CD14-positive monocyte (primary cell): ENCODE results near the gene S100Z. TPM values are rescaled to one million over a fixed set of nuclear protein-coding genes. Genes with fewer than 3 reads are reported as not detected.
A peak's percentile ranks its signal among the peaks of the same experiment; 100 is the strongest.

Experiments
- DNase-seq, 3 donors: peaks; one replicate each; pipeline ENCODE4 v3.0.0-alpha.2; 2011 to 2022
- H2AFZ ChIP-seq: 2 replicates; pipeline ENCODE4 v1.6.0; 2012; ENCODE audit warnings: mild to moderate bottlenecking, low read depth, low read length, inconsistent platforms; ENCODE audit not compliant: insufficient read depth, poor library complexity, severe bottlenecking
- H3K27ac ChIP-seq, 2 donors: 1 replicate in 1 of 2; 2 replicates in 1 of 2; pipeline ENCODE4 v1.5.1; 2012 to 2013; ENCODE audit warnings: low read length in 2 of 2, control low read depth in 1 of 2, inconsistent platforms in 1 of 2, low read depth in 1 of 2, mild to moderate bottlenecking in 1 of 2
- H3K27me3 ChIP-seq, 2 donors: one replicate each; pipeline versions ENCODE4 v1.6.0 to v1.6.1; 2011 to 2013; ENCODE audit warnings: low read length in 2 of 2; ENCODE audit not compliant: control insufficient read depth in 2 of 2, insufficient read depth in 2 of 2
- H3K36me3 ChIP-seq, 2 donors: replicated peaks in 1 of 2; 1 replicate in 1 of 2; 2 replicates in 1 of 2; pipeline versions ENCODE4 v1.5.1 to v1.6.1; 2012 to 2013; ENCODE audit warnings: low read length in 2 of 2, control low read depth in 1 of 2, inconsistent platforms in 1 of 2, mild to moderate bottlenecking in 1 of 2; ENCODE audit not compliant: insufficient read depth in 2 of 2, control insufficient read depth in 1 of 2
- H3K4me1 ChIP-seq, 2 donors: 1 replicate in 1 of 2; 2 replicates in 1 of 2; pipeline versions ENCODE4 v1.5.1 to v1.6.1; 2012 to 2013; ENCODE audit warnings: low read length in 2 of 2, control low read depth in 1 of 2, inconsistent platforms in 1 of 2, mild to moderate bottlenecking in 1 of 2, moderate library complexity in 1 of 2; ENCODE audit not compliant: insufficient read depth in 2 of 2, control insufficient read depth in 1 of 2
- H3K4me2 ChIP-seq: replicated peaks from 2 replicates; pipeline ENCODE3; 2012; ENCODE audit warnings: low read length, moderate library complexity, mild to moderate bottlenecking; ENCODE audit not compliant: poor library complexity, severe bottlenecking; ENCODE audit errors: extremely low read depth
- H3K4me3 ChIP-seq, 3 experiments: fragments of 200-600 bp in 1 of 3; sonication (generic) in 1 of 3; replicated peaks in 1 of 3; 1 replicate in 2 of 3; 2 replicates in 1 of 3; pipeline ENCODE4 v1.5.1; 2011 to 2013; ENCODE audit warnings: low read length in 3 of 3, mild to moderate bottlenecking in 3 of 3, control low read depth in 2 of 3, low read depth in 2 of 3, inconsistent platforms in 1 of 3, moderate library complexity in 1 of 3
- H3K79me2 ChIP-seq: 2 replicates; pipeline ENCODE4 v1.6.0; 2012; ENCODE audit warnings: mild to moderate bottlenecking, control low read depth, inconsistent platforms, low read length, moderate library complexity; ENCODE audit not compliant: insufficient read depth
- H3K9ac ChIP-seq: 2 replicates; pipeline ENCODE4 v1.6.0; 2017; ENCODE audit warnings: low read length, mild to moderate bottlenecking; ENCODE audit not compliant: insufficient read depth, poor library complexity, severe bottlenecking
- H3K9me3 ChIP-seq, 2 donors: replicated peaks in 1 of 2; 1 replicate in 1 of 2; 2 replicates in 1 of 2; pipeline versions ENCODE4 v1.5.1 to v1.6.1; 2012 to 2013; ENCODE audit warnings: low read length in 2 of 2, control low read depth in 1 of 2; ENCODE audit not compliant: control insufficient read depth in 1 of 2, insufficient read depth in 1 of 2
- H4K20me1 ChIP-seq: 2 replicates; pipeline ENCODE4 v1.6.0; 2012; ENCODE audit warnings: mild to moderate bottlenecking, low read length, control low read depth, moderate library complexity; ENCODE audit not compliant: insufficient read depth
- H3K27ac Mint-ChIP-seq, 7 donors: one replicate each; pipeline ENCODE4 v1.8.0; 2020; ENCODE audit warnings: mild to moderate bottlenecking in 7 of 7, mixed read lengths in 7 of 7, moderate library complexity in 6 of 7, inconsistent platforms in 2 of 7
- H3K27me3 Mint-ChIP-seq, 3 donors: one replicate each; pipeline ENCODE4 v1.8.0; 2021 to 2022; ENCODE audit warnings: low read depth in 3 of 3, mild to moderate bottlenecking in 3 of 3, mixed read lengths in 3 of 3, moderate library complexity in 3 of 3, inconsistent platforms in 1 of 3
- H3K36me3 Mint-ChIP-seq, 2 donors: one replicate each; pipeline ENCODE4 v1.8.0; 2020; ENCODE audit warnings: mixed read lengths in 2 of 2, inconsistent platforms in 1 of 2, mild to moderate bottlenecking in 1 of 2
- H3K4me1 Mint-ChIP-seq: one replicate; pipeline ENCODE4 v1.8.0; 2020; ENCODE audit warnings: mild to moderate bottlenecking, mixed read lengths
- H3K4me3 Mint-ChIP-seq, 2 donors: one replicate each; pipeline ENCODE4 v1.8.0; 2020; ENCODE audit warnings: mild to moderate bottlenecking in 2 of 2, mixed read lengths in 2 of 2, moderate library complexity in 1 of 2
- H3K9me3 Mint-ChIP-seq, 7 donors: one replicate each; pipeline ENCODE4 v1.8.0; 2020 to 2022; ENCODE audit warnings: mixed read lengths in 7 of 7, mild to moderate bottlenecking in 6 of 7, moderate library complexity in 6 of 7, inconsistent platforms in 2 of 7
- WGBS: methylation state at CpG from one replicate; pipeline ENCODE4 v1.1.5; 2013; ENCODE audit warnings: missing lambda C conversion rate; ENCODE audit not compliant: insufficient coverage; 5-methylcytosine and 5-hydroxymethylcytosine counted together
- intact Hi-C, 2 donors: fragments of 100-400 bp; cut with micrococcal nuclease; formaldehyde crosslinking; loops; one replicate each; pipeline versions ENCODE4 v1.15.0 to v1.15.1; 2023
- polyA plus RNA-seq, 3 donors: library from polyadenylated mRNA; depleted of rRNA in 1 of 3; unstranded in 2 of 3; stranded (reverse) in 1 of 3; fragments of 300-500 nt in 2 of 3; fragments of >200 nt in 1 of 3; fragmentation: Illumina TruSeq in 2 of 3; gene quantifications; 1 replicate in 2 of 3; 2 replicates in 1 of 3; pipeline ENCODE4 v1.2.3, GENCODE V29; 2012 to 2021
- TF ChIP-seq, protein P1 (sequence below): fragments of 200-600 bp; IDR thresholded peaks from one replicate; pipeline ENCODE4 v1.8.0; 2022; ENCODE audit warnings: antibody characterized with exemption, mild to moderate bottlenecking

The S100Z gene
- polyA plus RNA-seq, 3 donors, result 13.4 to 39.3 (median 21.2) TPM

DNA sequence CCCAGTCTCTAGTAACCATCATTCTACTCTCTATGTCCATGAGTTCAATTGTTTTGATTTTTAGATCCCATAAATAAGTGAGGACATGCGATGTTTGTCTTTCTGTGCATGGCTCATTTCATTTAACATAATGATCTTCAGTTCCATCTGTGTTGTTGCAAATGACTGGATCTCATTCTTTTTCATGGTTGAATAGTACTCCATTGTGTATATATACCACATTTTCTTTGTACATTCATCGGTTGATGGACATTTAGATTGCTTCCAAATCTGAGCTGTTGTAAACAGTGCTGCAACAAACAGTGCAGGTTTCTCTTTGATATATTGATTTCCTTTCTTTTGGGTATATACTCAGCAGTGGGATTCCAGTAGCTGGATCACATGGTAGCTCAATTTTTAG is 46.4 kb downstream of the S100Z start:
- no CpG with 5 or more reads among the region's 2 CpGs for WGBS

DNA sequence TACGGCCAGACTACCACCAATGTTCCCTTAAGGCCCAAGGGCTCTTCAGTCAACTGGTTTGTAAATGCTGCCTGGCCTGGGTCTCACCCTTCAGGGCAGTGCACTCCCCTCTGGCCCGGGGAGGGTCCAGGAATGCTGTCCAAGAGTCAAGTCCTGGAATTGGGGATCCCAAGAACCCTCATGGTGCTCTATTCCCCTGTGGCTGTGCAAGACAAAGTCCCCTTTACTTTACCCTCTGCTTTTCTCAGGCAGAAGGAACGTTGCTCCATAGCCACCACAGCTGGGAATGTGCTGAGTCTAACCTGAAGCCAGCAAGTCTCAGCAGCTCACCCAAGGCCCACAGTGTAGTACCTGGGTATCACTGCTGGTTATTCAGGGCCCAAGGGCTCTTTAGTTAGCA is 51.7 kb downstream of the S100Z start:
- Histone ChIP-seq H3K9ac (no peak overlapping the region), H3K9me3 (peaks cover 16 to 18% of the 10 kb centered on the region in 2 donors), H3K79me2 (no peaks in the 10 kb centered on the region), H2AFZ (no peak overlapping the region), H3K36me3 (peaks cover 48 to 87% of the 10 kb centered on the region in 2 donors), H3K4me3 (no peak overlapping the region), H3K4me1 (no peaks in the 10 kb centered on the region), H3K27me3 (no peaks in the 10 kb centered on the region), H3K27ac (no peak overlapping the region), H4K20me1 (peaks cover 9% of the 10 kb centered on the region), H3K4me2 (no peak overlapping the region)
- WGBS, result 100% methylated on average over 3 of the region's 3 CpGs
- no peak for DNase-seq
- TF ChIP-seq, protein P1, sequence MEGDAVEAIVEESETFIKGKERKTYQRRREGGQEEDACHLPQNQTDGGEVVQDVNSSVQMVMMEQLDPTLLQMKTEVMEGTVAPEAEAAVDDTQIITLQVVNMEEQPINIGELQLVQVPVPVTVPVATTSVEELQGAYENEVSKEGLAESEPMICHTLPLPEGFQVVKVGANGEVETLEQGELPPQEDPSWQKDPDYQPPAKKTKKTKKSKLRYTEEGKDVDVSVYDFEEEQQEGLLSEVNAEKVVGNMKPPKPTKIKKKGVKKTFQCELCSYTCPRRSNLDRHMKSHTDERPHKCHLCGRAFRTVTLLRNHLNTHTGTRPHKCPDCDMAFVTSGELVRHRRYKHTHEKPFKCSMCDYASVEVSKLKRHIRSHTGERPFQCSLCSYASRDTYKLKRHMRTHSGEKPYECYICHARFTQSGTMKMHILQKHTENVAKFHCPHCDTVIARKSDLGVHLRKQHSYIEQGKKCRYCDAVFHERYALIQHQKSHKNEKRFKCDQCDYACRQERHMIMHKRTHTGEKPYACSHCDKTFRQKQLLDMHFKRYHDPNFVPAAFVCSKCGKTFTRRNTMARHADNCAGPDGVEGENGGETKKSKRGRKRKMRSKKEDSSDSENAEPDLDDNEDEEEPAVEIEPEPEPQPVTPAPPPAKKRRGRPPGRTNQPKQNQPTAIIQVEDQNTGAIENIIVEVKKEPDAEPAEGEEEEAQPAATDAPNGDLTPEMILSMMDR, result no peak
- peaks cover 68 to 90% of the 10 kb centered on the region in 2 donors for H3K36me3 Mint-ChIP-seq
- intact Hi-C loops, result no loop called here
- peak overlapping the region in 2 of 7 donors; percentile 7 to 46 for H3K27ac Mint-ChIP-seq
- no peaks in the 10 kb centered on the region for H3K4me1 Mint-ChIP-seq
- peaks cover 22 to 32% (median 26%) of the 10 kb centered on the region in 7 donors for H3K9me3 Mint-ChIP-seq
- H3K4me3 Mint-ChIP-seq, result no peak overlapping the region
- H3K27me3 Mint-ChIP-seq, result no peaks in the 10 kb centered on the region

More for the DNA sequence above, 46.4 kb downstream of the S100Z start:
- H3K36me3 Mint-ChIP-seq, result peaks cover 79 to 93% of the 10 kb centered on the region in 2 donors
- TF ChIP-seq, protein P1, result no peak
- no peak overlapping the region for H2AFZ ChIP-seq
- H3K4me1 Mint-ChIP-seq, result no peaks in the 10 kb centered on the region
- H3K27me3 ChIP-seq, result no peaks in the 10 kb centered on the region
- no peak overlapping the region for H3K27ac Mint-ChIP-seq
- H3K4me3 Mint-ChIP-seq, result no peak overlapping the region
- no peak overlapping the region for H3K27ac ChIP-seq
- H3K4me1 ChIP-seq, result no peaks in the 10 kb centered on the region
- H3K79me2 ChIP-seq, result no peaks in the 10 kb centered on the region
- no peak overlapping the region for H3K4me3 ChIP-seq
- no peaks in the 10 kb centered on the region for H3K27me3 Mint-ChIP-seq
- H3K9ac ChIP-seq, result no peak overlapping the region
- peaks cover 22 to 26% (median 23%) of the 10 kb centered on the region in 7 donors for H3K9me3 Mint-ChIP-seq
- H3K36me3 ChIP-seq, result peaks cover 45 to 91% of the 10 kb centered on the region in 2 donors
- H3K4me2 ChIP-seq, result no peak overlapping the region
- intact Hi-C loops, result no loop called here
- peaks cover 16% of the 10 kb centered on the region for H4K20me1 ChIP-seq
- no peak for DNase-seq
- peaks cover 12 to 13% of the 10 kb centered on the region in 2 donors for H3K9me3 ChIP-seq
